GM18526 (cell line): ENCODE results near the gene RNU5D-1.

Experiments used
- POLR2A ChIP-seq: IDR thresholded peaks from 3 replicates; pipeline ENCODE4 v1.6.1; 2011; ENCODE audit not compliant: insufficient read length; ENCODE audit errors: extremely low read depth

The RNU5D-1 gene

DNA sequence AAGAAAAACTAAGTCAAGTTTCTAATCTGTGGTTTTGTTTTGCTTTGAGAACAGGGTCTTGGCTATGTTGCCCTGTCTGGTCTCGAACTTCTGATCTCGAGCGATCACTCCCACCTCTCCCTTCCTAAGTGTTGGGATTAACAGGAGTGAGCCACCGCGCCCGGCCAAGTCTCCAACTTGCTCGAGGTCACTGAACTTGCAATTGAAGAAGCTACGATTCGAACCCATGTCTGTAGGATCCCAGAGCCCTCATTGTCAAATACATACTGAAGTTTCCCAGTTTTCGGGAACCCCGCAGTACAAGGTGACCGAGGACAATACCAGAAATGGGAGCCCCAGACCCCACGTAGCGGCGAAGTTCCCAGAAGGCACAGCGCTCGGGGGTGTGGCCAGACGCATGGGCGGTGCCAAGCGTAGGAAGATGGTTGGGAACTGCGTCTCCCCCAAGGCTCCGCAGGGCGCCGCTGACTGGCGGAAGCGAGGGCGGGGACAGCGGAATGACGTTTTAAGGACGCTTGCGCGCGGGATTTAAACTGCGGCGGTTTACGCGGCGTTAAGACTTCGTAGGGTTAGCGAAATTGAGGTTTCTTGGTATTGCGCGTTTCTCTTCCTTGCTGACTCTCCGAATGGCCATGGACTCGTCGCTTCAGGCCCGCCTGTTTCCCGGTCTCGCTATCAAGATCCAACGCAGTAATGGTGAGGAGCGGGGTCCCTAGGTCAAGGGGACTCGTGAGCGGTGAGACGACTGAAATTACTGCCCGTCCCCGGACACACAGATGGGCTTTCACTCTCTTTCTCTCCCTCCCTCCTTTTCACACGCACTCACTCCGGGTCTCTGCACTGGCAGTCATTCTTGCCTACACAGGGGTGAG, 8.6 kb upstream of the RNU5D-1 start, which contains the start of gene KIF2C:
KIF2C (plus strand) TSS at position 531 of the 872 bp plus-strand sequence; CDS start at position 627, 96 bp downstream.
- TF ChIP-seq POLR2A = peak; percentile 92

DNA sequence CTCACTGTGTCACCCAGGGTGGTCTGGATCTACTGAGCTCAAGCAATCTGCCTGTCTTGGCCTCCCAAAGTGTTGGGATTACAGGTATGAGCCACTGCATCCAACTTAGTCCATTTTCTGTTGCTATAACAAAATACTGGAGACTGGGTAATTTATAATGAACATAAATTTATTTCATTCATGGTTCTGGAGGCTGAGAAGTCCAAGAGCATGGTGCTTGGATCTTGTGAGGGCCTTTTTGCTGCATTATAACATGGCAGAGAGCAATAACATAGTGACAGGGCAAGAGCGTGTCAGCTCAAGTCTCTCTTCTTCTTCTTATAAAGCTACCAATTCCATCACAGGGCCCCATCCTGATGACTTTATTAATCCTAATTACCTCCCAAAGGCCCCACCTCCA, 5.0 kb upstream of the RNU5D-1 start:
- no peak for TF ChIP-seq POLR2A

DNA sequence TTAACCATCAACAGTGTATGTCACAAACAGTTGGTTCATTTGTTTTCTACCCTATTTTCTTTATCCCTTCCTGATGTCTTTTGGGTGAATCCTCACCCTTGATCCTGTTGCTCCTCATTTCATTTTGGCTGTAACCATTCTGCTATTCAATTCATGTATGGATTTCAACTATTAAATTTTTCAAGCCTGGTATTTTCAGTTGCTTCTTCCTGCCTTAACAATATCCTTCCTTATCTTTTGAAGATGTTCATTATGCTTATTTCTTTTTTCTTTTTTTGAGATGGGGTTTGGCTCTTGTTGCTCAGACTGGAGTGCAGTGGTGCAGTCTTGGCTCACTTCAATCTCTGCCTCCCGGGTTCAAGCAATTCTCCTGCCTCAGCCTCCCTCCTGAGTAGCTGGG, 2.8 kb upstream of the RNU5D-1 start:
- no peak for TF ChIP-seq POLR2A

DNA sequence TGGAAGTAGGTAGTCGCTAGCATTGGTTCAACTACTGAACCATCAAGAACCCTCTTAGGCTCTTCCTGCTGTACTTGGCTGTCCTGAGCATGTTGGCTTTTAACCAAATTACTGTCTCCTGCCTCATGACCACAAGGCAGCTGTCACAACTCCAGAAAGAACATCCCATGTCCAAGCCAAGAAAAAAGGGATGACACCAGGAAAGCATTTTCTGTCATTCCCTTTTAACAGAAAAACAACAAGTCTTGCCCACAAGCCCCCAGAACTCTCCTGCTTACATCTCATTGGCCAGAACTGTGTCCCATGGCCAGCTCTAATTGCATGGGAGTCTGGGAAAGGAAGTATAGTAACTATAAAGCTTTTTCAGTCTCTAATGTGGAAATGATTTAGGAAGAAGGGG, 2.4 kb upstream of the RNU5D-1 start:
- TF ChIP-seq POLR2A = no peak

DNA sequence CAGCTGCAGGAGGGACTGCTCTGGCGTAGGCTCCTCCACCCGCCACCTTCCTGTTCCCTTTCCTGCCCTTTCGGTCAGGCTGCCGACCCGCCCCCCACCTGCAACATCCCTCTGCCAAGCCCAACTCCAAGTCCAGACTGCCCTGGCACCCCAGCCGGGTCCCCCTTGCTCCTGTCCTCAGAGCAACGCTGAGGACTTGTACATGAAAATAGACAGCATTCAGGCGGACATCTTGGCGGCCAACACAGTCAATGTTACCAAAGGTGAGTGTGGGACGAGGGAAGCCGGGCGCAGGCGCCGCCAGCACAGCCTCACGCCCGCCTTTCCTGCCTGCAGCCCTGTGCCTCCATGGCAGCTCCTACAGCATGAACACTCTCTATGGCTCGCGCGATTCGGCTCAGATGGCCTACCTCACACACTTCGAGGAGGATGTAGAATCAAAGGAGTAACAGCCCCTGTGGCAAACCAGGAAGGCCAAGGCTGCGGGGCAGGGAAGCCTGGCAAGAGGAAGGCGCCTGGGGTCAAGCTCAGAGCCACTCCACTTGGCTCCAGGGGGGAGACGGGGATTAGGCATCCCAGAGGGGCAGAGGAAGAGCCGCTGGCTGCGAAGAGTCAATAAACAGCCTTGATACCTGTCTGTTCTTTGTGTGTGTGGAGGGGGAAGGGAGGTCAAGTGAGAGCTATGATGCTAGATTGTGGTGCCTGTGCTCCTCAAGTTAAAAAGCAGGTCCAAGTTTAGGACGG, 5.8 kb downstream of the RNU5D-1 start:
- no peak for TF ChIP-seq POLR2A

DNA sequence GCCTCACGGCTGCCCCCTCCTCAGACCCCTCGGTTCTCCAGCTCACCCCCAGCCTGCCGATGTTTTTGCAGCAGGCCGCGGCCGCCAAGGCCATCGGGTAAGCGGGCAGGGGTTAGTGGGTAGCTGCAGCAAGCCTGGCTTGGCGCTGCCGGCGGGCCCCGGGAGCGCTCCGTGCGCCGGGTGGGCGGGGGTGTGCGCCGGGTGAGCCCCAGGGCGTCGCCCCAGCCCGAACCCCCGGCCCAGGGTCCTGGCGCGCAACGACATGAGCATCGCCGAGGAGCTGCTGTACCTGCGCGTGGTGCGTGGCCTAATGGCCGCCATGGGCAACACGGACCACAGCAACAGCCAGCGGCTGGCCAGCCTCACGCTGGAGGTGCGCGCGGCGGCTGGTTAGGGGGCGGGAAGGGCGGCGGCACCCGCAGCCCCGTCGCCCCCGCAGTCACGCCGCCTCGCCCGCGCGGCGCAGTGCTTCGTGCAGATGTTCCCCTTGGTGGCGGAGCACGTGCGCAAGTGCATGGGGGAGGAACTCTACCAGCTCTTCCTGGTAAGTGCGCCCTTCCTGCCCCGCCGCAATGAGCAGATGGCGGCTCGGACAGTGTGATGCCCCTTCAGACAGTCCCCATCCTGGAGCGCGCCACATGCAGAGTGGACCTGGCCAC, 6.5 kb downstream of the RNU5D-1 start:
- no peak for TF ChIP-seq POLR2A

DNA sequence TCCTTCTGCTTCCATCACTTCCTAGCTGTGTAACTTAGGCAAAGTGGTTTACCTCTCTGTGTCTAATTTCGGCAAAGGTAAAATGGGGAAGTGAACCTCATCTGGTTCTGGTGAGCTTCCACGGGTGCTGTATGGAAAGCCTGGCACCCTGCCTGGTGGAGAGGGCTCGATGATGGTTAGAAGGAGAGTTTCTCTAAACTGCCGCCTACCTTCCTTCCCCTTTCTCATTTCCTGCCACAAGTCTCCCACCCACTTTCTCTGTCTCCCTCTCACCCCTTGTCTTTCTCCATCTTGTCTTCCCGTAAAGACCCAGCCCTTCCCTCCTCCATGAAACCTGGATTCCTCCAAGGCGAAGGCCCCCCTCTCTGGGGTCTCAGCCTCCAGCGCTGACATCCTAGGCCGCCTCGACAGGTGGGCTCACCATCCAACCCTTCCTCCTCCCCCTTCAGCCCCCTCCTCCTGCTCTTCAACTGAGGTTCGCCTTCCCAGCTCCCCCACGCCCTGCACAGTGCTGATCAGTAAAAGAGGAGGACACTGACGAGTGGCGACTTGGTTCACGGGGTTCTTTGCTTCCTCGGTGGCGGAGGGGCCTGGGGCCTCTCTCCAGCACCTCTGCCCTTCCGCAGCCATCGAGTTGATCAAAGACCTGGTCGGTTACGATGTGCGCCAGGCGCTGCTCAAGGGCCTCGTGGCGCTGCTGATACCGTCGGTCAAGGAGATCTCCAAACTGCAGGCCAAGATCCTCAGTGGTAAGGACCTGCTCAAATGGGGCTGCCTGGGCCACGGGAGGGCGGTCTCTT, 7.3 kb downstream of the RNU5D-1 start:
- no peak for TF ChIP-seq POLR2A

DNA sequence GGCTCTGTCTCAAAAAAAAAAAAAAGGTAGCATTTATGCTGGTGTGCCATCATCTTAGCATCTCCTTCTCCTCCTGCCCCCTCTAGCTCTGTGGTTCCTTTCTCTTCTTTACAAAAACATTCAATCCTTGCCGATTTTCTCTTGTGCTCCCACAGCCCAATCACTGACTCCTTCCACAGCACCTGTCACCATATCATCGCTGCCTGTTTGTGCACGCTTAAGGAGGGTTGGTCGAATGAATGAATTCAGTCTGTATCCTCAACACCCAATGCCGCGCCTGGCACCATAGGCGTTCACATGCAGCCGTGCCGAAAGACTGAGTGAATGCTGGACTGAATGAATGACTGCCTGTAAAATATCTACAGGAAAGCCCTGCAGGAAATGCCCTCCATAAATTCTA, 7.9 kb downstream of the RNU5D-1 start:
- no peak for TF ChIP-seq POLR2A

DNA sequence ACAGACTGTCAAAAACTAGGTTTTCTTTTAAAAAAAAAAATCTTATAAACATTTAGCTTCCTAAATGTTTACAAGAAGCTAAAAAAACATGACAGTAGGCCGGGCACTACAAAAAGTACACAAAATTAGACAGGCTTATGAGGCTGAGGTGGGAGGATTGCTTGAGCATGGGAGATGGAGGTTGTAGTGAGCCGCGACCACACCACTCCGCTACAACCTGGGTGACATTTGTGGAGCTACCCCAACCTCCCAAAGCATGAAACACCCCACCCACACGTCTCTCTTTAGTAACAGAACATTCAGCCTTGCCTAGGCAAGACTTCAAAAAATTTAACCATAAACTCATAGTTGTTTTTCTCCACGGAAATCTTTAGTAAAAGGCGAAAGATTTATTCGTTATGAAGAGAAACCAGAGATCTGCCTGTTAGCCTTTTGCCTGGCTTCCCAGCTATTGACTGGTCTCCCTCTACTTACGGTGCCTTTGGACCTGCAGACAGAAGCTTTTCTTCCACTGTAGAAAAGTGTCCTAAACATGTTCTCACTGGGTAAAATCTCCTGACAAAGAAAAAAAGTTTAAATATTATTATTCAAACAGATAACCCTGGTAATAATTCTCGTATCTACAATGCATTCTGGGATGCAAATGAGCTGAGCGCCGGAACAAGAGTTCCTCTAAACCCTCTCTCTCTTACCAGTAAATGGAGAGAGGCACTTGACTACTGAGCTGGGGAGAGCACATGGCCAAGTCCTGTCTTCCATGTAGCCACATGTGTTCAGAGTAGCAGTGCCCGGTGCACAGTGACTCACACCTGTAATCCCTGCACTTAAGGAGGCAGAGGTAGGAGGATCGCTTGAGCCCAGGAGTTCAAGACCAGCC, 9.2 kb downstream of the RNU5D-1 start:
- TF ChIP-seq POLR2A = peak; percentile 100

DNA sequence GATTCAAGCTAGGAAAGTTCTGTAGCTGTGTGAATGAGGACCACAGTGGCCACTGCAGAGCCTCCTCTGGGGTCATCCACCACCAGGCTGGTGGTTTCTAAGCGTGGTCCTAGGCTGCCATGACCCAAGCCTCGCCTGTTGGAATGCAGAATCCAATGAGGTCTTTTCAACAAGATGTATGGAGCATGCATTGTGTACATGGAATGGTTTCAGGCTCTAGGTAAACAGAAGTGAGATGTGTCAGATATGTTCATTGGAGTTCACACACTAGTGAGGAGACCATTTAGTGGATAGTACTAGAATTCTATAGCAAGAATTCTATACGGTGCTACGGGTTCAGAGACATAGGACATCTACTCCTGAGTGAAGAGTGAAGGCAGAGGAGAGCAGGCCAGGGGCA, 10.7 kb downstream of the RNU5D-1 start:
- TF ChIP-seq POLR2A = no peak

DNA sequence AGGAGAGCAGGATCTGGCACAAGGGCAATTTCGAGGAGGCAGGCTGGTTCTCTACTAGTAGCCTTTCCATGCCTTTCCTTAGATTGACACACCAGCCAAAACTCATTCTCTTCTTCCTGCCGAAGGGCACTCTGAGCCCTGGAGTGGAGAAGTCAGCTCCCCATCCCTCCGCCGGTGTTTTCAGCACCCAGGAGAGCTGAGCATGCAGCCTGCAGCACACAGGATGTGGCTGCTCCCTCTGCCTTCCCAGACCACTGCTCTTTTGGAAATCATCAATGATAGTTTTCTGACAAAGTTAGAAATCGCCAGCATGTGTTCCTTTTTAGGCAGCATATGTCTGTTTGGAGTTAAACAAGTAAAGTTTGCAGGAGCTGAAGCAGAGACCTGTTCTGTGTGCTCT, 11.7 kb downstream of the RNU5D-1 start:
- TF ChIP-seq POLR2A = no peak

DNA sequence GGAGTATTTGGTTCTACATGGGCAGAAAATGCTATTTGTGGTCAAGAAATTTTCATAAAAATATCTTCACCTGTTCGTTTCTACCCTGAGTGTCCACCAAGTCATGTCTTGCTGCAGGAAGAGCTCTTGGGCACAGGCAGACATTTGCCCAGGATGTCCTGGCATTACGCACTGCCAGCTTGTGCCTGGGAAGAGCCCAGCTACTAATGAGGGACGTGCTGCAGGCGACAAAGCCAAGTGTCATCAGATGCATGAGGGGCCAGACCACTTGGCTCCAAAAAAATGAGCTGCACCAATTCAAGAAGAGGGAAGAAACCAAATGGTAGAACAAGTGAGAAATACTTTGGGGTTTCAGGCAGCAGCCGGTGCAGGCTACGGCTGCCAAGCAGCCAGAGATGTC, 12.9 kb downstream of the RNU5D-1 start:
- TF ChIP-seq POLR2A = no peak

DNA sequence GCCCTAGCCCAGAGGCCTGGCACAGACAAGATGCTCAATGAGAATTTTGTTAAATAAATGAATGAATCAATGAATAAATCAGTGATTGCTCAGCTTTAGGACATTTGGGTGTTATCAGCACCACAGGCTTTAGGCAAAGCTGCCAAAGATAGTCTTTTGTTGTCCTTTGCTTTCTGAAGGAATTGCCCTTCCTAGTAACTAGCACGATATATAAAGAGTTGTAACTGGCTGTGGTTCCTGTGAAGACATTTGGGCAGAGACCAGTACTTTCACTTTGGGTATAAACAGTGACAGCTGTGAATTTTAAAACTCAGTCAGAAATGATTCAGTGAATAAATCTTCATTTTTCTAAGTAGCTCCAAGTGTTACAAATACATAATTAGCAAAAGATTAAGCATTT, 13.3 kb downstream of the RNU5D-1 start:
- no peak for TF ChIP-seq POLR2A

DNA sequence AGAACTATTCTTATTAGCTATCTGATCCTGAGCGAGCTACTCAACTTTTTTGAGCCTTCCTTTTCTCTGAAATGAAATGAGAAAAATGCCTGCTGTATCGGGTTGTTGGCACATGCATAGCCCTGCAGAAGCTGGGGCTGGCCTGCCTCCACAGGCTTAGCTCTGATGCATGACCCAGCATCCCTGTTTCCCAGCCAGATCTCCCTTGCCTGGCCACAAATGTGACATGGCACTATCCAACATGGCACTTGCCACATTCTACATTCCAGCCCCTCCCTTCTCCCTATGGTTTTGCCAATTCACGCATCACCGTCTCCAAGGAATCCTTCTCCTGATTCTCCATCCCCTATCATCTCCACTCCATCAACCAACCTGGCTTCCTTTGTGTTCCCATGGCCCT, 13.8 kb downstream of the RNU5D-1 start:
- TF ChIP-seq POLR2A = no peak
